GM12875 (cell line): Measurements from ENCODE around the gene PLA2G4E.

Experiments used
- H3K4me3 ChIP-seq: one replicate; pipeline ENCODE4 v1.5.1; 2011; ENCODE audit warnings: low read depth, low read length, control low read depth
- CTCF ChIP-seq: IDR thresholded peaks from 2 replicates; pipeline ENCODE4 v1.5.1; 2011; ENCODE audit warnings: low read depth, mild to moderate bottlenecking, control low read depth, inconsistent platforms, low read length, moderate library complexity, borderline replicate concordance; ENCODE audit not compliant: insufficient read depth

PLA2G4E gene

DNA sequence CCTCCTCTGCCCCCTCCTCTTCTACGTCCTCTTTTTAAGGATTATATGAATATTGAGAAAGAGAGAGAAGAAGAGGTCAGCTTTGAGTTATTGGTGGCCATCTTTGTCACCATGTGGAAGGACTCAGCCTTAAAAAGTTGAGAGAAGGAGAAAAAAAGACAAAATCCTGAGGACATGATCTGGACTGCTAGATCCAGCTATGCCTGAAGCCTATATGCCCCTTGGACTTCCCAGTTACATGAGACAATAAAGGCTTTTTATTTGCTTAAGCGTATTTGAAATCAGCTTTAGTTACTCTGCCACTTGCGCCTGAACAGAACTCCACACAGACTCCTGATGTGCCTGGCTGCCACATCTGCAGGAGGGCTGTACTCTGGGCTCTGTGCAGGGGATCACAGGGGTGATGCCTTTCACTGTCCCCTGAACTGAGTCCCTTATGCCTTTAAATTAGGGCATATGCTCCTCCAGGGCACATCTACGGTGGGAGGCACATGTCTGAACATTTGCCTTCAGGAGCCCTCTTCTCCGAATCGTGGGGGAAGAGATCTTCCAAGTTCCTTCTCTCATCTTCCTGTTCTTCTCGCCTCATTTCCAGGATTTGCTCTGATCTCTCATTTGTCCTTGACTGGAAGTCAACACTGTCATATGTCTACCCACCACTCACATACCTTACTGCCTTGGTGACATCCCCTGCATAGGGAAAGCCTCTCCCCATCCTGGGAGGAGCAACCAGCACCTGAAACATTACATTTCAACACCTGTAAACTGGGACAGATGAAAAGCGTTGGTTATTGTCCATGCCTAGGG, 14.0 kb upstream of the PLA2G4E start:
- no peak for TF ChIP-seq CTCF
- H3K4me3 ChIP-seq: no peak overlapping the region

DNA sequence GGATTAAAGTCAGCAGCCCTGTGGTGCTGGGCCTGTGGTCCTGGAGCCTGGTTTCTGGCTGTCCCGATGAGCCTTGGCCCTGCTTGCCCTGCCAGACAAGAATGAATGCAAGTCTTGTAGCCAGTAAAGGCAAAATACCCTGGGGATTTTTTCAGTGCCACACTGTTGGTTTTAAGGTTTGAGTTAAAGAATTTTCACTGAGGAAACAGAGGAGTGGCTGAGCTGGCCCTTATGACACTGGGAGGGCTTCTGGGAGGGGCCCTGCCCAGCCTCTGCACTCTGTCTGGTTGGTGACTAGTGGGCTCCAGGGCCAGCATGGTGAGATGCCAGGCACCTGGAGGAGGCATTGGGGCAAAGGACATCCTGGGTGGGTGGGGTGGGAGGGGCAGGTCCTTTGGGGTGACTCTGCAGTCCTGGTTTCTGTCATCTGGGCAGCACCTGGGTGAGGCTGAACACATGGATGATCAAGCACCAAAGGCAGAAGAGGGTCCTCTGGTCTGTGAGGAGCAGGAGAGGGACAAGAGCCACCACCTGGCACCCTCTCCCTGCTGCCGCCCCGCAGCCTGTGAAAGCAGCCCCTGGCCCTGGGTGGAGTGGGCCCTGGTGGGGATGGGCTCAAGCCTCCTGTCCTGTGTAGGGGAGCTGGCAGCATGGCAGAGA, 12.5 kb upstream of the PLA2G4E start:
- no peak for TF ChIP-seq CTCF
- no peak overlapping the region for H3K4me3 ChIP-seq

DNA sequence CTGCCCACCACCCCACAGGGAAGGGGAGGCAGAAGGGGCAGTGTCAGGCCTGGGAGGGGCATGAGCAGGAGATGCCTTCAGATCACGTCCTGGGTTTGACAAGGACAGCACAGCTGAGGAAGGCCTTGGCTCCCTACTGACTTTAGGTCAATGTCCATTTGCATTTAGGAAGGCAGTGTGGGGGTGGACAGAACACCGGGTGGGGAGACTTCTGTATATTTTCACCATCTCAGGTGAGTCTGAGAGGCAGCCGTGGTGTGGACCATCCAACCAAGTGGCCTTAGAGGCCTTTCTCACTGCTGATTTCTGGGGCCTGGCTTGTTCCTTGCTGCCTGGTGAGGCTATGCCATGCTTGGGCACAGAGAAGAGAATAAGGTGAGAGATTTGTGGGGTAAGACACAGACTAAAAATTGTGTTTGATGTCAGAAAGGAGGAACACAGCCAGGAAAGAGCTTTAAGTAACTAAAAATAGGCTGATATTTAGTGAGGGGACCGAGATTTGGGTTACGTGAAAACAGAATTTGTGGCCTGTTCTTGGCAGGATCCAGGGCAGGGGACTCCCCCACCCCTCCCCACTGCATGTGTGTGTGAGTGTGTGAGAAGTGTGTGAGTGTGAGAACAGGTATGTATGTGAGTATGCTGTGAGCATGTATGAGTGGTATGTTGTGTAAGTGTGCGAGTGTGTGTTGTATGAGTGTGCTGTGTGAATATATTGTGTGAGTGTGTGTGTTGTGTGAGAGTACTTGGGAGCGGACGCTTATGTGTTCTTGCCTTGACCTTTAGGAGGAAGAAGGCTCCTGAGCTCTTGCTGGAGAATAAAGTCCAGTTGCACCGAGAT, 11.8 kb upstream of the PLA2G4E start:
- TF ChIP-seq CTCF: no peak
- H3K4me3 ChIP-seq: no peak overlapping the region

DNA sequence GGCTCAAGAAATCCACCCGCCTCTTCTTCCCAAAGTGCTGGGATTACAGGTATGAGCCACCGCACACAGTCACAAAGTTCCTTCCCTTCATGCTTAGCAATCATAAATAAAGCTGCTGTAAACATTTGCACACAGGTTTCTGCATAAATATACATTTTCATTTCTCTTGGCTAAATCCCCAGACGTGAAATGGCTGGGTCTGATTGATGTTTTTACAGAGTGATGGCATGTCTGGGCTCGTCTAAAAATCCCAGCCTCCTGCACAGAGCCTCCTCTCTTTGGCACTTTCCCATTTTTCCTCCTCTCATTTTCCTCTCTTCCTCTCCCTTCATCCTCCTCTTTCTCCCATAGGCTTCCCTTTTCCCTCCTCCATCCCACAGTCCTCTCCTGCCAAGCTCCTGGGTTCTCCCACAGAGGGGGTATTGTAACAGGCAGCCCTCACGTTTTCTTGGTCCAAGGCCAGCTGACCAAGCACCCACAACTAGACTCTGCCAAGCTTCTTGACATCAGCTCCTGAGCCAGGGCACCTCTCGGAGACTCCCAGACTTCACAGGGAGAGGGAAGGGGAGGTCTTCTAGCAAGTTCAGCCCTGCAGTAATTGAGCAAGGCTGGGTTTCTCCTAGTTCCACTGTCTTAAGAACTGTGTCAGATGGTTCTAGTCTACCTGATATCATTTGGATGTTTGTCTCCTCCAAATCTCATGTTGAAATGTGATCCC, 10.5 kb upstream of the PLA2G4E start:
- H3K4me3 ChIP-seq: no peak overlapping the region
- TF ChIP-seq CTCF: no peak

DNA sequence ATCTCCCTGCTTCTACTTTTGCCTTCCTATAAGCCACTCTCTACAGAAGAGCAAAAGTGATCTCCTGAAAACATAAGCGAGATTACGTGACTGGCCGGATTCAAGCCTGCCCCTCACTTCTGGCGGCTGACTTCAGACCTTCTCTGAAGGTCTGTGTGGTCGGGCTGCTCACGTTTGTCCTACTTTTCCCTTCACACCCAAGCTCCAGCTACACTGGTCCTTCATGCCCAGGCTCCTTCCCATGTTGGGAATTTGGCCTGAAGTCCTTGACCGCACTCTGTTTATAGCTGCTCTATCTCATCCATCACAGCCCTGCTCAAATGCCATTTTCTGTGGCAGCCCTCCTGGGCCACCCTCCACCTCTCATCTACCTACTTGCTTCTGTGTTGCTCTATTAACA, 6.7 kb upstream of the PLA2G4E start:
- H3K4me3 ChIP-seq: no peak overlapping the region
- no peak for TF ChIP-seq CTCF

DNA sequence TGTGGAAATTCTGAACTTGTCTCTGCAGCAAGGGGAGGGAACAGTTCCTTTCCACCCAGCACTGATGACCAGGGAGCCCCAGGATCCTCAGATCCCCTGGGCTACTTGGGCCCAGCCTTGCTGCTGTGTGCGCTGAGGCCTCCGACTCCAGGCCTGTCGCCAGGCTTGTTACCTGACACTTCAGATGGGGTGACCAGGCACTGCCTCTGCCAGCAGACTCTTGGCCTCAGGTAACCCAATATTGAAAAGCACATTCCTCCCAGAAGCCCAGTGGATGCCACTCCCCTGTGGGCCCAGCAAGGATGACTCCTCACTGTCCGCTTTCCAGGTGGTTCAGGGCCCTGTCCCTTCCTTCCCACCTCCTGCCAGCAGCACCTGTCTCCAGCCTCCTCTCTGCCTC, 3.5 kb upstream of the PLA2G4E start:
- no peak overlapping the region for H3K4me3 ChIP-seq
- TF ChIP-seq CTCF: no peak
